ENCODE data around the gene P4HA2. TPM values are rescaled to one million over a fixed set of nuclear protein-coding genes. Genes with fewer than 3 reads are reported as not detected.

P4HA2 gene
- total and polyA plus RNA-seq, 2 of the 8 experiments (the other 6 are each of a cell fraction or from before 2014, with no cell fraction given), result 7.4 to 9.3 TPM

- Histone ChIP-seq H3K4ac (replicated peaks; ENCODE audit: insufficient read length, low read depth, low read length) (no peak overlapping the region), H4K91ac (replicated peaks; ENCODE audit: insufficient read length, low read length) (peak overlapping the region; percentile 47), H3K36me3 (ENCODE audit: control insufficient read depth in 2 of 4, insufficient read depth in 4 of 4, low read length in 3 of 4) (no peaks in the 10 kb centered on the region; a peak in 1 of 8 replicates), H3K14ac (ENCODE audit: insufficient read length) (no peak overlapping the region), H4K20me1 (replicated peaks in 1 of 2; ENCODE audit: control insufficient read depth in 1 of 2, insufficient read depth in 2 of 2, low read length in 2 of 2) (no peaks in the 10 kb centered on the region), H3K18ac (ENCODE audit: extremely low read depth, low read length) (no peak overlapping the region), H3K4me1 (replicated peaks in 1 of 4; ENCODE audit: control insufficient read depth in 3 of 4, insufficient read depth in 4 of 4, low read length in 3 of 4) (peaks cover 0 to 5% (median 2%) of the 10 kb centered on the region in 4 experiments; a peak in 3 of 7 replicates), H3K9me3 (ENCODE audit: insufficient read depth in 2 of 2, low read depth in 1 of 2, low read length in 1 of 2) (no peaks in the 10 kb centered on the region), H3K4me3 (ENCODE audit: extremely low read depth in 1 of 4, insufficient read depth in 2 of 4, low read depth in 3 of 4, low read length in 4 of 4) (no peak overlapping the region), H3K27me3 (replicated peaks in 1 of 4; ENCODE audit: control insufficient read depth in 3 of 4, extremely low read depth in 1 of 4, insufficient read depth in 3 of 4, low read length in 3 of 4) (no peaks in the 10 kb centered on the region), H2BK15ac (ENCODE audit: low read length) (no peak overlapping the region), H3K79me1 (ENCODE audit: low read depth, low read length) (no peaks in the 10 kb centered on the region), H2BK12ac (ENCODE audit: low read depth, low read length) (no peak overlapping the region), H2AK5ac (ENCODE audit: low read depth, low read length) (no peak overlapping the region), H3K79me2 (ENCODE audit: control insufficient read depth in 1 of 2, insufficient read depth in 2 of 2, low read length in 2 of 2) (no peaks in the 10 kb centered on the region), H4K8ac (ENCODE audit: extremely low read depth, insufficient read depth, low read length) (no peak overlapping the region), H4K5ac (ENCODE audit: insufficient read length, low read depth, low read length) (no peak overlapping the region), H3K9ac (replicated peaks in 1 of 4; ENCODE audit: extremely low read depth in 1 of 4, low read depth in 3 of 4, low read length in 3 of 4) (no peak overlapping the region), H3K27ac (ENCODE audit: low read depth, low read length) (no peak overlapping the region), H3K23me2 (ENCODE audit: low read depth, low read length) (no peaks in the 10 kb centered on the region), H2BK120ac (replicated peaks; ENCODE audit: low read depth, low read length) (no peak overlapping the region), H2AFZ (ENCODE audit: low read length) (no peak overlapping the region), H2BK5ac (ENCODE audit: low read depth, low read length) (peak overlapping the region; percentile 4; the same call in 1 of the 2 replicates), H3K23ac (ENCODE audit: insufficient read length) (no peak overlapping the region), H3K56ac (replicated peaks; ENCODE audit: insufficient read length, low read depth, low read length) (no peak overlapping the region), H3K4me2 (ENCODE audit: insufficient read depth in 1 of 2, low read depth in 2 of 2, low read length in 2 of 2) (peak overlapping the region in 1 of 2 experiments; percentile 19; a peak in 1 of 4 replicates), H2BK20ac (ENCODE audit: low read length) (no peak overlapping the region)
- ChIA-PET CTCF (ENCODE audit: partially characterized antibody) (interaction anchor here (1.9 to 6.2 kb wide), 4 partner anchors 18 to 144 kb away, joined by 6 to 33 read pairs (median 10); no protein-coding TSS in a partner anchor), POLR2A (ENCODE audit: partially characterized antibody) (no interaction called here)
- WGBS, 2 experiments (ENCODE audit: extremely low coverage in 1 of 2, insufficient coverage in 1 of 2, insufficient read length in 1 of 2, insufficient replicate concordance in 2 of 2, low coverage in 1 of 2, low lambda C conversion rate in 2 of 2, missing lambda C conversion rate in 1 of 2), result 90% methylated on average over 5 of the region's 5 CpGs; no CpG with 5 or more reads in 1 of the 2 experiments
- DNase-seq (ENCODE audit: low read depth in 1 of 2, low spot score in 2 of 2) (no peak), FAIRE-seq (no peak)
- TF ChIP-seq JUND (IDR thresholded peaks at IDR 0.05; ENCODE audit: low read length) (no peak), KDM1A (IDR thresholded peaks at IDR 0.05; ENCODE audit: borderline replicate concordance, low read length) (no peak), MAX (IDR thresholded peaks at IDR 0.05) (0 out of 2 replicates have a peak, but pooled peaks have one; percentile 28), KDM4A (IDR thresholded peaks at IDR 0.05; ENCODE audit: low read depth, low read length, severe bottlenecking) (no peak), RXRA (IDR thresholded peaks at IDR 0.05; ENCODE audit: insufficient read depth, low read depth, low read length) (no peak), MAFK (IDR thresholded peaks at IDR 0.05; ENCODE audit: low read depth, low read length) (no peak), CTCF (IDR thresholded peaks at IDR 0.05; ENCODE audit: control extremely low read depth in 1 of 3, insufficient read depth in 1 of 3, low read depth in 1 of 3, low read length in 3 of 3) (no peak), HDAC2 (IDR thresholded peaks at IDR 0.05; ENCODE audit: borderline replicate concordance in 1 of 2, low read depth in 2 of 2, low read length in 2 of 2) (no peak)
Observed at GRCh38 chr5:132207778-132208177, 19.9 kb downstream of the P4HA2 start.

Data from H1 (cell line).